HCT116 (cell line): ENCODE measurements around the gene CCDC107. TPM values are rescaled to one million over a fixed set of nuclear protein-coding genes. Genes with fewer than 3 reads are reported as not detected.

Experiments used
- ATAC-seq: fragments of 200-7000 bp; cut with Tn5 transposase; 2 replicates; pipeline ENCODE4 v1.9.1; 2020; ENCODE audit warnings: mild to moderate bottlenecking, moderate library complexity
- Bru-seq: library from RNA; stranded (reverse); fragments of 400-500 nt; gene quantifications from one replicate; lab custom pipeline; 2021; lab: Mats Ljungman, UMichigan
- BruChase-seq, 2 experiments: library from RNA; stranded (reverse); fragments of 400-500 nt; gene quantifications; one replicate each; lab custom pipeline; 2021; lab: Mats Ljungman, UMichigan
- BruUV-seq: library from RNA; stranded (reverse); fragments of 400-500 nt; replicated peaks from 2 replicates; lab custom pipeline; 2021; lab: Mats Ljungman, UMichigan
- CTCF ChIA-PET: fragments of 300-600 bp; sonication (Branson Sonifier 250); formaldehyde crosslinking; loops from one replicate; lab custom pipeline; 2021; ENCODE audit warnings: antibody characterized with exemption; lab: Charles Lee
- POLR2A ChIA-PET: fragments of 300-600, 350-600 bp; sonication (Branson Sonifier 250); formaldehyde crosslinking; loops from one replicate; lab custom pipeline; 2021; ENCODE audit warnings: antibody characterized with exemption; lab: Charles Lee
- RAD21 ChIA-PET, 2 experiments: fragments of 300-600 bp; sonication (Branson Sonifier 250); formaldehyde crosslinking; loops; one replicate each; lab custom pipeline; 2023; ENCODE audit warnings: low total read pairs in 2 of 2; ENCODE audit not compliant: uncharacterized antibody in 2 of 2, unreplicated experiment in 2 of 2, low non-redundant PET in 1 of 2; lab: Charles Lee
- DNase-seq: peaks from one replicate; pipeline ENCODE4 v3.0.0-alpha.2; 2010; ENCODE audit warnings: low read depth, low spot score
- H2AFZ ChIP-seq: fragments of 200-600 bp; shearing (Covaris generic), sonication (generic); 2 replicates; pipeline ENCODE4 v1.6.1; 2017; ENCODE audit warnings: low read depth, mixed run types, mixed read lengths, antibody characterized with exemption, low read length; ENCODE audit not compliant: poor library complexity, severe bottlenecking
- H3K27ac ChIP-seq: 2 replicates; pipeline ENCODE4 v1.5.1; 2012; ENCODE audit warnings: low read depth, low read length
- H3K27me3 ChIP-seq: fragments of 200-600 bp; sonication (generic); 2 replicates; pipeline ENCODE4 v1.6.1; 2016; ENCODE audit warnings: mixed run types, low read length, mixed read lengths; ENCODE audit not compliant: insufficient read depth
- H3K36me3 ChIP-seq, 2 experiments: fragments of 200-500 bp in 1 of 2; fragments of 200-600 bp in 1 of 2; sonication (Bioruptor generic) in 1 of 2; sonication (generic) in 1 of 2; 2 replicates each; pipeline versions ENCODE4 v1.5.1 to v1.6.1; 2014 to 2016; ENCODE audit warnings: low read length in 2 of 2, inconsistent platforms in 1 of 2, mixed read lengths in 1 of 2, mixed run types in 1 of 2; ENCODE audit not compliant: insufficient read depth in 2 of 2, control insufficient read depth in 1 of 2
- H3K4me1 ChIP-seq, 2 experiments: fragments of 200-600 bp in 1 of 2; sonication (generic) in 1 of 2; 2 replicates each; pipeline versions ENCODE4 v1.5.1 to v1.6.1; 2012 to 2017; ENCODE audit warnings: low read length in 2 of 2, inconsistent platforms in 1 of 2, mild to moderate bottlenecking in 1 of 2, mixed read lengths in 1 of 2, mixed run types in 1 of 2, moderate library complexity in 1 of 2; ENCODE audit not compliant: insufficient read depth in 2 of 2, control insufficient read depth in 1 of 2
- H3K4me2 ChIP-seq: fragments of 200-600 bp; sonication (generic); 2 replicates; pipeline ENCODE4 v1.6.1; 2017; ENCODE audit warnings: mixed run types, low read length, mixed read lengths
- H3K4me3 ChIP-seq, 2 experiments: fragments of 200-600 bp in 1 of 2; sonication (generic) in 1 of 2; replicated peaks in 1 of 2; 2 replicates each; pipeline ENCODE4 v1.5.1; 2011 to 2016; ENCODE audit warnings: low read length in 2 of 2, control low read depth in 1 of 2, low read depth in 1 of 2, mild to moderate bottlenecking in 1 of 2, mixed read lengths in 1 of 2, mixed run types in 1 of 2
- H3K79me2 ChIP-seq: fragments of 200-600 bp; sonication (generic); 2 replicates; pipeline ENCODE4 v1.6.1; 2017; ENCODE audit warnings: mild to moderate bottlenecking, mixed run types, low read length, moderate library complexity, mixed read lengths; ENCODE audit not compliant: insufficient read depth
- H3K9ac ChIP-seq: fragments of 200-600 bp; sonication (generic); 2 replicates; pipeline ENCODE4 v1.6.1; 2016; ENCODE audit warnings: low read length, mixed read lengths
- H3K9me2 ChIP-seq: fragments of 200-600 bp; sonication (generic), shearing (Covaris generic); 2 replicates; pipeline ENCODE4 v1.6.1; 2017; ENCODE audit warnings: mixed run types, mild to moderate bottlenecking, moderate library complexity; ENCODE audit not compliant: insufficient read depth
- H3K9me3 ChIP-seq, 2 experiments: fragments of 200-500 bp in 1 of 2; fragments of 200-600 bp in 1 of 2; sonication (Bioruptor generic) in 1 of 2; sonication (generic) in 1 of 2; 2 replicates each; pipeline ENCODE4 v1.6.1; 2014 to 2017; ENCODE audit warnings: low read length in 2 of 2, mixed read lengths in 2 of 2, inconsistent platforms in 1 of 2, low read depth in 1 of 2, mild to moderate bottlenecking in 1 of 2, mixed run types in 1 of 2, moderate library complexity in 1 of 2; ENCODE audit not compliant: control insufficient read depth in 1 of 2, insufficient read depth in 1 of 2
- H4K20me1 ChIP-seq: fragments of 200-600 bp; sonication (generic), shearing (Covaris generic); 2 replicates; pipeline ENCODE4 v1.6.1; 2017; ENCODE audit warnings: mixed run types, mild to moderate bottlenecking, moderate library complexity; ENCODE audit not compliant: insufficient read depth
- CBX3 ChIP-seq: IDR thresholded peaks from 2 replicates; pipeline ENCODE4 v1.6.1; 2012; ENCODE audit warnings: low read depth
- EGR1 ChIP-seq: IDR thresholded peaks from 2 replicates; pipeline ENCODE4 v1.6.1; 2012; ENCODE audit warnings: low read depth
- ELF1 ChIP-seq: IDR thresholded peaks from 2 replicates; pipeline ENCODE4 v1.6.1; 2012; ENCODE audit warnings: low read depth, borderline replicate concordance
- EZH2 ChIP-seq: fragments of 200-600 bp; sonication (generic); IDR thresholded peaks from 2 replicates; pipeline ENCODE4 v1.6.1; 2017; ENCODE audit warnings: antibody characterized with exemption, mixed run types
- EZH2phosphoT487 ChIP-seq: fragments of 200-600 bp; IDR thresholded peaks from 2 replicates; pipeline ENCODE4 v1.6.1; 2018; ENCODE audit warnings: antibody characterized with exemption, borderline replicate concordance
- FOSL1 ChIP-seq: IDR thresholded peaks from 2 replicates; pipeline ENCODE4 v1.6.1; 2012; ENCODE audit warnings: low read depth
- POLR2AphosphoS5 ChIP-seq: IDR thresholded peaks from 2 replicates; pipeline ENCODE4 v1.6.1; 2011; ENCODE audit warnings: mild to moderate bottlenecking, low read depth, low read length, moderate library complexity
- SIN3A ChIP-seq: IDR thresholded peaks from 2 replicates; pipeline ENCODE4 v1.6.1; 2012; ENCODE audit warnings: low read depth
- SP1 ChIP-seq: IDR thresholded peaks from 2 replicates; pipeline ENCODE4 v1.6.1; 2012; ENCODE audit warnings: low read depth
- SRF ChIP-seq: IDR thresholded peaks from 2 replicates; pipeline ENCODE4 v1.6.1; 2012; ENCODE audit warnings: low read depth
- TCF7L2 ChIP-seq: IDR thresholded peaks from 2 replicates; pipeline ENCODE4 v1.7.0; 2011; ENCODE audit warnings: borderline replicate concordance, inconsistent platforms; ENCODE audit not compliant: insufficient read depth, insufficient read length; ENCODE audit errors: extremely low read depth
- ZFX ChIP-seq: fragments of 450-650 bp; IDR thresholded peaks from 2 replicates; pipeline ENCODE4 v1.6.1; 2017
- ZNF274 ChIP-seq: fragments of 200-500 bp; sonication (Bioruptor generic); IDR thresholded peaks from 2 replicates; pipeline ENCODE4 v1.6.1; 2014; ENCODE audit warnings: mild to moderate bottlenecking, low read depth, low read length, inconsistent platforms
- intact Hi-C: fragments of 100-400 bp; cut with micrococcal nuclease; formaldehyde crosslinking; loops from 2 replicates; pipeline ENCODE4 v1.10.0; 2022
- long read RNA-seq: library from polyadenylated mRNA; unstranded; transcript quantifications from one replicate; pipeline ENCODE4 v2.0.0, GENCODE V29; 2021; ENCODE audit not compliant: unreplicated experiment
- polyA plus RNA-seq: library from polyadenylated mRNA; unstranded; fragments of >200 nt; gene quantifications from 2 replicates; pipeline ENCODE4 v1.2.1, GENCODE V29; 2012; ENCODE audit warnings: missing spikeins
- total RNA-seq: library from RNA; stranded (reverse); gene quantifications from one replicate; pipeline ENCODE4 v1.2.1, GENCODE V29; 2021; ENCODE audit not compliant: unreplicated experiment
- TF ChIP-seq, protein P1 (sequence below), 3 experiments: fragments of 200-600 bp in 1 of 3; sonication (generic) in 1 of 3; IDR thresholded peaks in 2 of 3; conservative IDR thresholded peaks in 1 of 3; 2 replicates each; pipeline ENCODE4 v1.5.1; 2012 to 2017; ENCODE audit warnings: low read depth in 2 of 3, low read length in 2 of 3, antibody characterized with exemption in 1 of 3, borderline replicate concordance in 1 of 3, control low read depth in 1 of 3, mild to moderate bottlenecking in 1 of 3, mixed read lengths in 1 of 3, mixed run types in 1 of 3, moderate library complexity in 1 of 3; ENCODE audit not compliant: insufficient read depth in 1 of 3
- TF ChIP-seq, protein P2 (sequence below): IDR thresholded peaks from 2 replicates; pipeline ENCODE4 v1.6.1; 2012
- TF ChIP-seq, protein P3 (sequence below): IDR thresholded peaks from 2 replicates; pipeline ENCODE4 v1.6.1; 2012
- TF ChIP-seq, protein P4 (sequence below): IDR thresholded peaks from 2 replicates; pipeline ENCODE4 v1.6.1; 2012; ENCODE audit warnings: low read depth

The CCDC107 gene, protein sequence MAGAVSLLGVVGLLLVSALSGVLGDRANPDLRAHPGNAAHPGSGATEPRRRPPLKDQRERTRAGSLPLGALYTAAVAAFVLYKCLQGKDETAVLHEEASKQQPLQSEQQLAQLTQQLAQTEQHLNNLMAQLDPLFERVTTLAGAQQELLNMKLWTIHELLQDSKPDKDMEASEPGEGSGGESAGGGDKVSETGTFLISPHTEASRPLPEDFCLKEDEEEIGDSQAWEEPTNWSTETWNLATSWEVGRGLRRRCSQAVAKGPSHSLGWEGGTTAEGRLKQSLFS
- total RNA-seq: 11.1 TPM
- polyA plus RNA-seq: 10.3 and 11.1 TPM in 2 replicates
- percentile 66 among the genes with signal in this experiment for Bru-seq, nascent RNA
- percentile 63 among the genes with signal in this experiment for BruChase-seq, experiment 1, labeled RNA remaining after a 6-hour chase
- BruChase-seq, experiment 2, labeled RNA remaining after a 2-hour chase: percentile 62 among the genes with signal in this experiment
- long read RNA-seq, transcript CCDC107-206 (5 exons, 1,242 nt): major isoform, 7 of 37 reads
- long read RNA-seq, partial matches to known transcripts: 14 of 37 reads
- long read RNA-seq, other reads (novel, unspliced or antisense): 7 of 37 reads

DNA sequence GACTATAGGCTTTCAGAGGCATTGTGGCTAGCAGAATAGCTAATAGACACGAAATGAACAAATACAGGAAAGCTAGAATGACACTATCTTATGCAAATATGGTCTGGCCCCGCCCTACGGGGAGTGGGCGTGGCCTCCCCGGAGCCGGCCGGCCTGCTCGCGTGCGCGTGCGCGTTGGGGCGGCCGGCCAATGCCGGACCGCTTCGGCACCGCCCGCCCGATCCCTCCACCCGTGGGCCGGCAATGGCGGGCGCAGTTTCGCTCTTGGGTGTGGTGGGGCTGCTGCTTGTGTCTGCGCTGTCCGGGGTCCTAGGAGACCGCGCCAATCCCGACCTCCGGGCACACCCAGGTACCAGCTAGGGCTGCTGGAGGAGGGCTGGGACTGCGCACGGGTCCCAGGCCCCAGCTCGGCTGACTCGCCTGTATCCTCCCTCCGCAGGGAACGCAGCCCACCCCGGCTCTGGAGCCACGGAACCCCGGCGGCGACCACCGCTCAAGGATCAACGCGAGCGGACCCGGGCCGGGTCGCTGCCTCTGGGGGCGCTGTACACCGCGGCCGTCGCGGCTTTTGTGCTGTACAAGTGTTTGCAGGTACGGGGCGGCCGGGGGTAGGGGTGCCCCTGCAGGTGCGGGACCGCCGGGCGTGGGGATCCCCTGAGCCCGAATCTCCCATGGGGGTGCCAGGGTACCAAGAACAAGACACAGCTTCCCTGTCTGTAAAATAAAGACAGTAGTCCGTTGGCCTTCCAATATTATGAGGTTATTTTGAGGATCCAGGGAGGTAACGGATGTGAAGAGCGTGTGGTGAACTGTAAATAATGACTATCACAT, at the start of gene CCDC107:
CCDC107 (plus strand) TSS at position 156 of the 831 bp plus-strand sequence; CDS start at position 244, 88 bp downstream.
- H3K27ac ChIP-seq: peak within 1 kb of the TSS; percentile 85
- RAD21 ChIA-PET: interaction anchor here (0.8 kb wide), 2 partner anchors 30 to 38 kb away, joined by 3 read pairs; no protein-coding TSS in a partner anchor
- H3K27me3 ChIP-seq: no peaks in the 10 kb centered on the region
- peak within 1 kb of the TSS; percentile 79 for H3K4me2 ChIP-seq
- TSS peak; percentile 64 for BruUV-seq
- no peaks in the 10 kb centered on the region for H4K20me1 ChIP-seq
- H3K9me2 ChIP-seq: no peaks in the 10 kb centered on the region
- intact Hi-C loops: loop anchor here (10.0 kb wide), 1 partner anchor 544 kb away; the partner anchor contains the start of gene ATOSB
- H3K9ac ChIP-seq: peak within 1 kb of the TSS; percentile 90
- H3K4me3 ChIP-seq: peak within 1 kb of the TSS; percentile 68 to 75
- peaks cover 10 to 41% of the 10 kb centered on the region in 2 experiments; a peak in 3 of 4 replicates for H3K4me1 ChIP-seq
- no peaks in the 10 kb centered on the region for H3K9me3 ChIP-seq
- peak within 1 kb of the TSS; percentile 70 for H2AFZ ChIP-seq
- POLR2A ChIA-PET: interaction anchor here (0.8 to 2.9 kb wide), 7 partner anchors 10 to 98 kb away, joined by 3 to 11 read pairs (median 4); partner anchors contain the start of genes CREB3 and TLN1
- no peak for DNase-seq
- CTCF ChIA-PET: interaction anchor here (0.9 to 2.6 kb wide), 9 partner anchors 11 to 105 kb away, joined by 3 to 12 read pairs (median 3); partner anchors contain the start of genes CREB3, TESK1, TLN1 and TPM2
- peak; percentile 69 for ATAC-seq
- H3K36me3 ChIP-seq: peaks cover 6 to 21% of the 10 kb centered on the region in 2 experiments; a peak in 3 of 4 replicates
- peaks cover 12% of the 10 kb centered on the region; the same call in 1 of the 2 replicates for H3K79me2 ChIP-seq
- TF ChIP-seq ELF1 (no peak), TCF7L2 (no peak), ZFX (peak; percentile 43; the same call in 1 of the 2 replicates), POLR2AphosphoS5 (peak; percentile 77), CBX3 (no peak), ZNF274 (no peak), FOSL1 (no peak), SP1 (no peak), EGR1 (no peak), SIN3A (no peak), EZH2 (no peak), SRF (no peak), EZH2phosphoT487 (no peak)
- TF ChIP-seq, protein P1, sequence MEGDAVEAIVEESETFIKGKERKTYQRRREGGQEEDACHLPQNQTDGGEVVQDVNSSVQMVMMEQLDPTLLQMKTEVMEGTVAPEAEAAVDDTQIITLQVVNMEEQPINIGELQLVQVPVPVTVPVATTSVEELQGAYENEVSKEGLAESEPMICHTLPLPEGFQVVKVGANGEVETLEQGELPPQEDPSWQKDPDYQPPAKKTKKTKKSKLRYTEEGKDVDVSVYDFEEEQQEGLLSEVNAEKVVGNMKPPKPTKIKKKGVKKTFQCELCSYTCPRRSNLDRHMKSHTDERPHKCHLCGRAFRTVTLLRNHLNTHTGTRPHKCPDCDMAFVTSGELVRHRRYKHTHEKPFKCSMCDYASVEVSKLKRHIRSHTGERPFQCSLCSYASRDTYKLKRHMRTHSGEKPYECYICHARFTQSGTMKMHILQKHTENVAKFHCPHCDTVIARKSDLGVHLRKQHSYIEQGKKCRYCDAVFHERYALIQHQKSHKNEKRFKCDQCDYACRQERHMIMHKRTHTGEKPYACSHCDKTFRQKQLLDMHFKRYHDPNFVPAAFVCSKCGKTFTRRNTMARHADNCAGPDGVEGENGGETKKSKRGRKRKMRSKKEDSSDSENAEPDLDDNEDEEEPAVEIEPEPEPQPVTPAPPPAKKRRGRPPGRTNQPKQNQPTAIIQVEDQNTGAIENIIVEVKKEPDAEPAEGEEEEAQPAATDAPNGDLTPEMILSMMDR (IDR thresholded peaks at IDR 0.05 in 2 of 3, conservative IDR thresholded peaks at IDR 0.05 in 1 of 3; ENCODE audit: borderline replicate concordance in 1 of 3, insufficient read depth in 1 of 3, low read depth in 2 of 3, low read length in 2 of 3): peak in 2 of 3 experiments; percentile 44 to 64; a peak in 3 of 6 replicates
- TF ChIP-seq, protein P2, sequence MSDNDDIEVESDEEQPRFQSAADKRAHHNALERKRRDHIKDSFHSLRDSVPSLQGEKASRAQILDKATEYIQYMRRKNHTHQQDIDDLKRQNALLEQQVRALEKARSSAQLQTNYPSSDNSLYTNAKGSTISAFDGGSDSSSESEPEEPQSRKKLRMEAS: no peak
- TF ChIP-seq, protein P3, sequence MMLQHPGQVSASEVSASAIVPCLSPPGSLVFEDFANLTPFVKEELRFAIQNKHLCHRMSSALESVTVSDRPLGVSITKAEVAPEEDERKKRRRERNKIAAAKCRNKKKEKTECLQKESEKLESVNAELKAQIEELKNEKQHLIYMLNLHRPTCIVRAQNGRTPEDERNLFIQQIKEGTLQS: no peak
- TF ChIP-seq, protein P4, sequence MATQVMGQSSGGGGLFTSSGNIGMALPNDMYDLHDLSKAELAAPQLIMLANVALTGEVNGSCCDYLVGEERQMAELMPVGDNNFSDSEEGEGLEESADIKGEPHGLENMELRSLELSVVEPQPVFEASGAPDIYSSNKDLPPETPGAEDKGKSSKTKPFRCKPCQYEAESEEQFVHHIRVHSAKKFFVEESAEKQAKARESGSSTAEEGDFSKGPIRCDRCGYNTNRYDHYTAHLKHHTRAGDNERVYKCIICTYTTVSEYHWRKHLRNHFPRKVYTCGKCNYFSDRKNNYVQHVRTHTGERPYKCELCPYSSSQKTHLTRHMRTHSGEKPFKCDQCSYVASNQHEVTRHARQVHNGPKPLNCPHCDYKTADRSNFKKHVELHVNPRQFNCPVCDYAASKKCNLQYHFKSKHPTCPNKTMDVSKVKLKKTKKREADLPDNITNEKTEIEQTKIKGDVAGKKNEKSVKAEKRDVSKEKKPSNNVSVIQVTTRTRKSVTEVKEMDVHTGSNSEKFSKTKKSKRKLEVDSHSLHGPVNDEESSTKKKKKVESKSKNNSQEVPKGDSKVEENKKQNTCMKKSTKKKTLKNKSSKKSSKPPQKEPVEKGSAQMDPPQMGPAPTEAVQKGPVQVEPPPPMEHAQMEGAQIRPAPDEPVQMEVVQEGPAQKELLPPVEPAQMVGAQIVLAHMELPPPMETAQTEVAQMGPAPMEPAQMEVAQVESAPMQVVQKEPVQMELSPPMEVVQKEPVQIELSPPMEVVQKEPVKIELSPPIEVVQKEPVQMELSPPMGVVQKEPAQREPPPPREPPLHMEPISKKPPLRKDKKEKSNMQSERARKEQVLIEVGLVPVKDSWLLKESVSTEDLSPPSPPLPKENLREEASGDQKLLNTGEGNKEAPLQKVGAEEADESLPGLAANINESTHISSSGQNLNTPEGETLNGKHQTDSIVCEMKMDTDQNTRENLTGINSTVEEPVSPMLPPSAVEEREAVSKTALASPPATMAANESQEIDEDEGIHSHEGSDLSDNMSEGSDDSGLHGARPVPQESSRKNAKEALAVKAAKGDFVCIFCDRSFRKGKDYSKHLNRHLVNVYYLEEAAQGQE: no peak
